ENCODE data around the gene ETS2. TPM values are rescaled to one million over a fixed set of nuclear protein-coding genes. Genes with fewer than 3 reads are reported as not detected.

Gene ETS2
- total and polyA plus RNA-seq, 2 of the 8 experiments (the other 6 are each of a cell fraction or from before 2014, with no cell fraction given), result 11.0 to 45.1 TPM

DNA sequence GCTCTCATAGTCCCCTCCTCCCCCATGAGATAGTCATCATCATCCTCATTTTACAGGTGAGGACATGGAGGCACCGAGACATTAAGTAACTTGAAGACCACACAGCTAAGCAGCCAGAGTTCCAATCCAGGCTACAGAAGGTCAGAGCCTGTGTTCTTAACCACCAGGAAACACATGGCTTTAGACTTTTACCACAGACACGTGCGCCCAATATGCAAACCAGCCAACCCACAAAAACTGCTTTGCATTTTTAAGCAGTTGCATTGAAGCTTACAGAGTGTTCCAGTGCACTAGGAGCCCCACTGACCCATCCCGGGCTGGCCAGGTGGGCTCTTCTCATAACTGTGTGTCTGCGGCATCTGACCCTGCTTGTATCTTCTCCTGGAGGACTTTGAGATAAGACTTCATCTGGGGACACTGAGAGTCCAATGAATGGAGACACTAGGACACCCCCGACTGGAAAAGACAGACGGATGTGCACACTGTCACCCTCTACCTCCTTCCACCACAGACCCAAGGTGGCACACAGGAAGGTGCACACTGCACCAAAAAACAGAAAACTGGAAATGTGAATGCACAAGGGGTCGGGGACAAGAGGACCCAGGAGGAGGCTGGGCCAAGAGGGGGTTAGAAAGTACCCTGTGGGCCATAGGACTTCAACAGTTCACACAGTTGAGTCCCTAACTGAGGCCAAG lies 56.4 kb downstream of the ETS2 start:
- Histone ChIP-seq H3K4ac (replicated peaks; ENCODE audit: insufficient read length, low read depth, low read length) (no peak overlapping the region), H3K79me1 (ENCODE audit: low read depth, low read length) (no peaks in the 10 kb centered on the region), H3K23ac (ENCODE audit: insufficient read length) (no peak overlapping the region), H3K27ac (ENCODE audit: low read depth, low read length) (no peak overlapping the region), H3K23me2 (ENCODE audit: low read depth, low read length) (no peaks in the 10 kb centered on the region), H4K8ac (ENCODE audit: extremely low read depth, insufficient read depth, low read length) (no peak overlapping the region), H2AFZ (ENCODE audit: low read length) (no peak overlapping the region), H3K56ac (replicated peaks; ENCODE audit: insufficient read length, low read depth, low read length) (no peak overlapping the region), H2BK12ac (ENCODE audit: low read depth, low read length) (no peak overlapping the region), H3K4me2 (ENCODE audit: insufficient read depth in 1 of 2, low read depth in 2 of 2, low read length in 2 of 2) (no peak overlapping the region), H2BK5ac (ENCODE audit: low read depth, low read length) (no peak overlapping the region), H3K36me3 (ENCODE audit: control insufficient read depth in 2 of 4, insufficient read depth in 4 of 4, low read length in 3 of 4) (no peaks in the 10 kb centered on the region), H2BK15ac (ENCODE audit: low read length) (no peak overlapping the region), H2BK120ac (replicated peaks; ENCODE audit: low read depth, low read length) (no peak overlapping the region), H2AK5ac (ENCODE audit: low read depth, low read length) (no peak overlapping the region), H3K27me3 (replicated peaks in 1 of 4; ENCODE audit: control insufficient read depth in 3 of 4, extremely low read depth in 1 of 4, insufficient read depth in 3 of 4, low read length in 3 of 4) (no peaks in the 10 kb centered on the region), H3K4me1 (replicated peaks in 1 of 4; ENCODE audit: control insufficient read depth in 3 of 4, insufficient read depth in 4 of 4, low read length in 3 of 4) (0 out of 7 replicates have a peak, but pooled peaks cover 0 to 3% (median 0%) of the 10 kb centered on the region in 4 experiments), H3K14ac (ENCODE audit: insufficient read length) (no peak overlapping the region), H3K18ac (ENCODE audit: extremely low read depth, low read length) (no peak overlapping the region), H4K91ac (replicated peaks; ENCODE audit: insufficient read length, low read length) (no peak overlapping the region), H3K79me2 (ENCODE audit: control insufficient read depth in 1 of 2, insufficient read depth in 2 of 2, low read length in 2 of 2) (no peaks in the 10 kb centered on the region), H3K4me3 (ENCODE audit: extremely low read depth in 1 of 4, insufficient read depth in 2 of 4, low read depth in 3 of 4, low read length in 4 of 4) (no peak overlapping the region), H3K9ac (replicated peaks in 1 of 4; ENCODE audit: extremely low read depth in 1 of 4, low read depth in 3 of 4, low read length in 3 of 4) (no peak overlapping the region), H4K20me1 (replicated peaks in 1 of 2; ENCODE audit: control insufficient read depth in 1 of 2, insufficient read depth in 2 of 2, low read length in 2 of 2) (no peaks in the 10 kb centered on the region), H2BK20ac (ENCODE audit: low read length) (no peak overlapping the region), H4K5ac (ENCODE audit: insufficient read length, low read depth, low read length) (no peak overlapping the region), H3K9me3 (ENCODE audit: insufficient read depth in 2 of 2, low read depth in 1 of 2, low read length in 1 of 2) (no peaks in the 10 kb centered on the region)
- CTCF ChIA-PET (ENCODE audit: partially characterized antibody), result no interaction called here
- 88% methylated on average over 8 of the region's 8 CpGs; no CpG with 5 or more reads in 1 of the 2 experiments for WGBS, 2 experiments (ENCODE audit: extremely low coverage in 1 of 2, insufficient coverage in 1 of 2, insufficient read length in 1 of 2, insufficient replicate concordance in 2 of 2, low coverage in 1 of 2, low lambda C conversion rate in 2 of 2, missing lambda C conversion rate in 1 of 2)
- DNase-seq (ENCODE audit: low read depth in 1 of 2, low spot score in 2 of 2) (no peak), FAIRE-seq (no peak)
- TF ChIP-seq BCL11A (IDR thresholded peaks at IDR 0.05; ENCODE audit: low read depth in 2 of 2, low read length in 2 of 2) (no peak), GABPA (IDR thresholded peaks at IDR 0.05; ENCODE audit: borderline replicate concordance, insufficient read depth, low read length) (no peak), RNF2 (IDR thresholded peaks at IDR 0.05; ENCODE audit: borderline replicate concordance, low read depth, low read length, missing control alignments, poor library complexity, severe bottlenecking) (no peak), FOSL1 (IDR thresholded peaks at IDR 0.05; ENCODE audit: insufficient read depth, low read depth, low read length) (no peak), TAF1 (IDR thresholded peaks at IDR 0.05; ENCODE audit: low read depth, low read length) (no peak), POLR2AphosphoS5 (IDR thresholded peaks at IDR 0.05; ENCODE audit: low read depth, low read length) (no peak), EZH2 (IDR thresholded peaks at IDR 0.05; ENCODE audit: low read depth, low read length, severe bottlenecking) (no peak), KDM1A (IDR thresholded peaks at IDR 0.05; ENCODE audit: borderline replicate concordance, low read length) (no peak), SIN3A (conservative IDR thresholded peaks at IDR 0.05 in 1 of 2, IDR thresholded peaks at IDR 0.05 in 1 of 2; ENCODE audit: low read depth in 1 of 2, low read length in 2 of 2) (no peak), CEBPB (IDR thresholded peaks at IDR 0.05; ENCODE audit: low read depth, low read length) (no peak)
- TF ChIP-seq, protein P1, sequence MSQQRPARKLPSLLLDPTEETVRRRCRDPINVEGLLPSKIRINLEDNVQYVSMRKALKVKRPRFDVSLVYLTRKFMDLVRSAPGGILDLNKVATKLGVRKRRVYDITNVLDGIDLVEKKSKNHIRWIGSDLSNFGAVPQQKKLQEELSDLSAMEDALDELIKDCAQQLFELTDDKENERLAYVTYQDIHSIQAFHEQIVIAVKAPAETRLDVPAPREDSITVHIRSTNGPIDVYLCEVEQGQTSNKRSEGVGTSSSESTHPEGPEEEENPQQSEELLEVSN (IDR thresholded peaks at IDR 0.05), result no peak
- POLR2A ChIA-PET (ENCODE audit: partially characterized antibody), result no interaction called here
